Endothelial cell of umbilical vein (primary cell): ENCODE data around the gene KCNJ6. TPM values are rescaled to one million over a fixed set of nuclear protein-coding genes. Genes with fewer than 3 reads are reported as not detected.

Experiments
- BruUV-seq: library from RNA; stranded (reverse); fragments of 400-500 nt; replicated peaks from 2 replicates; lab custom pipeline; 2021; lab: Mats Ljungman, UMichigan
- CTCF ChIA-PET: fragments of 300-600, 350-600 bp; sonication (Branson Sonifier 250); formaldehyde crosslinking; loops from one replicate; lab custom pipeline; 2021; ENCODE audit warnings: antibody characterized with exemption, inconsistent platforms; lab: Charles Lee
- POLR2A ChIA-PET: fragments of 300-600, 350-600 bp; sonication (Branson Sonifier 250); formaldehyde crosslinking; loops from one replicate; lab custom pipeline; 2021; ENCODE audit warnings: antibody characterized with exemption, inconsistent platforms; lab: Charles Lee
- DNase-seq: peaks from one replicate; pipeline ENCODE4 v3.0.0-alpha.2; 2011; ENCODE audit warnings: low read depth, low spot score
- FAIRE-seq: peaks from 2 replicates; lab custom pipeline; 2011; peaks lifted over from hg19 to GRCh38; lab: Jason Lieb, UNC
- H2AFZ ChIP-seq: 2 replicates; pipeline ENCODE4 v1.6.0; 2012; ENCODE audit warnings: low read depth, low read length, control low read depth, inconsistent platforms
- H3K27ac ChIP-seq: 2 replicates; pipeline ENCODE4 v1.5.1; 2011; ENCODE audit warnings: low read depth, mild to moderate bottlenecking, control low read depth, low read length, moderate library complexity; ENCODE audit not compliant: insufficient read depth
- H3K27me3 ChIP-seq, 2 experiments: 2 replicates each; pipeline versions ENCODE4 v1.6.0 to v1.6.1; 2011; ENCODE audit warnings: low read length in 2 of 2, mixed read lengths in 1 of 2; ENCODE audit not compliant: control insufficient read depth in 2 of 2, insufficient read depth in 2 of 2
- H3K36me3 ChIP-seq, 2 experiments: 2 replicates in 1 of 2; 3 replicates in 1 of 2; pipeline ENCODE4 v1.5.1; 2011; ENCODE audit warnings: low read length in 2 of 2, mild to moderate bottlenecking in 1 of 2, moderate library complexity in 1 of 2; ENCODE audit not compliant: control insufficient read depth in 2 of 2, insufficient read depth in 2 of 2; ENCODE audit errors: extremely low read depth in 1 of 2
- H3K4me1 ChIP-seq: 3 replicates; pipeline ENCODE4 v1.5.1; 2011; ENCODE audit warnings: mild to moderate bottlenecking, low read length; ENCODE audit not compliant: control insufficient read depth, insufficient read depth; ENCODE audit errors: extremely low read depth
- H3K4me2 ChIP-seq: 2 replicates; pipeline ENCODE4 v1.6.1; 2011; ENCODE audit warnings: low read length, control low read depth, mixed read lengths; ENCODE audit not compliant: insufficient read depth
- H3K4me3 ChIP-seq, 3 experiments: fragments of 200-600 bp in 1 of 3; sonication (generic), shearing (Covaris generic) in 1 of 3; replicated peaks in 1 of 3; 2 replicates each; pipeline ENCODE4 v1.5.1; 2011 to 2016; ENCODE audit warnings: control low read depth in 3 of 3, low read length in 3 of 3, mild to moderate bottlenecking in 2 of 3, inconsistent platforms in 1 of 3, low read depth in 1 of 3, moderate library complexity in 1 of 3; ENCODE audit not compliant: insufficient read depth in 1 of 3
- H3K79me2 ChIP-seq: 2 replicates; pipeline ENCODE4 v1.6.0; 2012; ENCODE audit warnings: low read length, inconsistent platforms; ENCODE audit not compliant: control insufficient read depth, insufficient read depth
- H3K9ac ChIP-seq: replicated peaks from 2 replicates; pipeline ENCODE3; 2011; ENCODE audit warnings: low read length, control low read depth; ENCODE audit not compliant: insufficient read depth; ENCODE audit errors: extremely low read depth
- H3K9me1 ChIP-seq: replicated peaks from 3 replicates; pipeline ENCODE4 v1.6.0; 2011; ENCODE audit warnings: mild to moderate bottlenecking, low read length; ENCODE audit not compliant: control insufficient read depth, insufficient read depth; ENCODE audit errors: extremely low read depth
- H3K9me3 ChIP-seq: replicated peaks from 2 replicates; pipeline ENCODE4 v1.5.1; 2012; ENCODE audit warnings: low read length, inconsistent platforms; ENCODE audit not compliant: control insufficient read depth, insufficient read depth
- H4K20me1 ChIP-seq: replicated peaks from 2 replicates; pipeline ENCODE3; 2011; ENCODE audit warnings: mild to moderate bottlenecking, low read length; ENCODE audit not compliant: control insufficient read depth, insufficient read depth; ENCODE audit errors: extremely low read depth
- EZH2 ChIP-seq: IDR thresholded peaks from 2 replicates; pipeline ENCODE4 v1.6.1; 2012; ENCODE audit warnings: borderline replicate concordance, low read depth, mild to moderate bottlenecking, moderate library complexity, low read length, inconsistent platforms; ENCODE audit not compliant: severe bottlenecking
- FOS ChIP-seq: IDR thresholded peaks from 2 replicates; pipeline ENCODE4 v1.6.1; 2011; ENCODE audit warnings: mild to moderate bottlenecking, low read length, moderate library complexity, borderline replicate concordance; ENCODE audit not compliant: insufficient read depth
- GATA2 ChIP-seq: IDR thresholded peaks from 2 replicates; pipeline ENCODE4 v1.7.0; 2011; ENCODE audit warnings: low read depth, mild to moderate bottlenecking, moderate library complexity, mixed read lengths, low read length; ENCODE audit not compliant: insufficient read length, insufficient read depth
- JUN ChIP-seq: IDR thresholded peaks from 2 replicates; pipeline ENCODE4 v1.6.1; 2011; ENCODE audit warnings: borderline replicate concordance, low read depth; ENCODE audit not compliant: insufficient read length, insufficient read depth
- MYC ChIP-seq: IDR thresholded peaks from one replicate; pipeline ENCODE4 v1.6.1; 2011; ENCODE audit warnings: mild to moderate bottlenecking, low read depth, low read length
- POLR2A ChIP-seq: IDR thresholded peaks from 2 replicates; pipeline ENCODE4 v1.6.1; 2012; ENCODE audit warnings: low read depth, mild to moderate bottlenecking, control low read depth, low read length
- POLR2AphosphoS5 ChIP-seq: IDR thresholded peaks from 2 replicates; pipeline ENCODE4 v1.6.1; 2012; ENCODE audit warnings: low read depth, mild to moderate bottlenecking, control low read depth, low read length, moderate library complexity; ENCODE audit not compliant: insufficient read depth
- dilution Hi-C: fragments of 300-500 bp; cut with MboI; formaldehyde crosslinking; loops from one replicate; pipeline ENCODE4 v1.15.0; 2019; ENCODE audit warnings: low sequenced_read_pairs; ENCODE audit not compliant: extremely low pct_ligation_motif_present
- intact Hi-C: fragments of 100-400 bp; cut with micrococcal nuclease; formaldehyde crosslinking; loops from one replicate; pipeline ENCODE4 v1.10.0; 2022
- polyA plus RNA-seq, 4 experiments: library from polyadenylated mRNA; depleted of rRNA in 3 of 4; stranded (reverse) in 3 of 4; unstranded in 1 of 4; fragments of >200 nt; gene quantifications; 2 replicates each; pipeline versions ENCODE4 v1.2.1 to v1.2.3, GENCODE V29; 2011 to 2012; ENCODE audit warnings: missing spikeins in 1 of 4
- total RNA-seq: library from RNA; stranded (reverse); gene quantifications from 2 replicates; pipeline ENCODE4 v1.2.3, GENCODE V29; 2021
- TF ChIP-seq, protein P1 (sequence below), 2 donors: IDR thresholded peaks; 1 replicate in 1 of 2; 2 replicates in 1 of 2; pipeline ENCODE4 v1.5.1; 2011; ENCODE audit warnings: low read length in 2 of 2, mild to moderate bottlenecking in 2 of 2, moderate library complexity in 2 of 2, control low read depth in 1 of 2, inconsistent platforms in 1 of 2, low read depth in 1 of 2; ENCODE audit not compliant: insufficient read depth in 1 of 2; ENCODE audit errors: extremely low read depth in 1 of 2
- TF ChIP-seq, protein P2 (sequence below): IDR thresholded peaks from 2 replicates; pipeline ENCODE4 v1.6.1; 2011; ENCODE audit not compliant: insufficient read depth, insufficient read length

KCNJ6 gene
- total and polyA plus RNA-seq, 2 donors (not counting 3 experiments of a cell fraction or from before 2014, with no cell fraction given): not detected

GRCh38 chr21:37764691-37765090 is 151.6 kb downstream of the KCNJ6 start:
- POLR2A ChIA-PET: no interaction called here
- CTCF ChIA-PET: interaction anchor here (0.7 to 0.9 kb wide), 2 partner anchors 28 to 436 kb away, joined by 3 to 4 read pairs; no protein-coding TSS in a partner anchor
- no peak overlapping the region for H3K27ac ChIP-seq
- H3K9ac ChIP-seq: no peak overlapping the region
- no TSS peak for BruUV-seq
- no peaks in the 10 kb centered on the region for H3K9me3 ChIP-seq
- no peak overlapping the region for H3K4me3 ChIP-seq
- dilution Hi-C loops: no loop called here
- intact Hi-C loops: no loop called here
- H3K4me2 ChIP-seq: no peak overlapping the region
- H2AFZ ChIP-seq: no peak overlapping the region
- FAIRE-seq: no peak
- no peaks in the 10 kb centered on the region for H3K27me3 ChIP-seq
- no peak for TF ChIP-seq POLR2A
- no peak for TF ChIP-seq MYC
- TF ChIP-seq JUN: no peak
- TF ChIP-seq, protein P1, sequence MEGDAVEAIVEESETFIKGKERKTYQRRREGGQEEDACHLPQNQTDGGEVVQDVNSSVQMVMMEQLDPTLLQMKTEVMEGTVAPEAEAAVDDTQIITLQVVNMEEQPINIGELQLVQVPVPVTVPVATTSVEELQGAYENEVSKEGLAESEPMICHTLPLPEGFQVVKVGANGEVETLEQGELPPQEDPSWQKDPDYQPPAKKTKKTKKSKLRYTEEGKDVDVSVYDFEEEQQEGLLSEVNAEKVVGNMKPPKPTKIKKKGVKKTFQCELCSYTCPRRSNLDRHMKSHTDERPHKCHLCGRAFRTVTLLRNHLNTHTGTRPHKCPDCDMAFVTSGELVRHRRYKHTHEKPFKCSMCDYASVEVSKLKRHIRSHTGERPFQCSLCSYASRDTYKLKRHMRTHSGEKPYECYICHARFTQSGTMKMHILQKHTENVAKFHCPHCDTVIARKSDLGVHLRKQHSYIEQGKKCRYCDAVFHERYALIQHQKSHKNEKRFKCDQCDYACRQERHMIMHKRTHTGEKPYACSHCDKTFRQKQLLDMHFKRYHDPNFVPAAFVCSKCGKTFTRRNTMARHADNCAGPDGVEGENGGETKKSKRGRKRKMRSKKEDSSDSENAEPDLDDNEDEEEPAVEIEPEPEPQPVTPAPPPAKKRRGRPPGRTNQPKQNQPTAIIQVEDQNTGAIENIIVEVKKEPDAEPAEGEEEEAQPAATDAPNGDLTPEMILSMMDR (IDR thresholded peaks at IDR 0.05; ENCODE audit: extremely low read depth in 1 of 2, insufficient read depth in 1 of 2, low read depth in 1 of 2, low read length in 2 of 2): no peak
- TF ChIP-seq GATA2: no peak
- H3K4me1 ChIP-seq: no peaks in the 10 kb centered on the region
- no peak for DNase-seq
- H3K9me1 ChIP-seq: no peaks in the 10 kb centered on the region
- no peaks in the 10 kb centered on the region for H3K79me2 ChIP-seq
- no peaks in the 10 kb centered on the region for H4K20me1 ChIP-seq
- no peaks in the 10 kb centered on the region for H3K36me3 ChIP-seq

DNA sequence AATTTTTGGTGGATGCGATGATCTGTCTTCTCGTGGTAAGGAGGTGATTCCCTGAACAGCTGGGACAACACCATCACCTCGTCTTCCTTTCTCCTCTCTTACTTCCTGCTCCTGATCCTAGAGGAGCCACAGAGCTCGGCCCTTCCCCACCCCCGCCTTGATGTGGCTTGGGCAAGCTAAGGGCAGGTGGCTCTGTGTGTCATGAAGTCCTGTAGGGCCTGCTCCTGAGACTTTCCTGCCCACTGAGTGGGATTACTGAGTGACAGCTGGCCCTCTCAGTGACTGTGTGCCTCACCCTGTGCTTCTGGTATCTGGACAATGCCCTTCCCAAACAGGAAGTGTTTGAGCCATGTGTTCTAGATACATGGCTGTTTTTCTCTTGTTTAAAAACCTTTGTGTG is 153.0 kb downstream of the KCNJ6 start:
- FAIRE-seq: no peak

More for the DNA sequence above, 153.0 kb downstream of the KCNJ6 start:
- no peak overlapping the region for H3K27ac ChIP-seq
- H3K9me1 ChIP-seq: no peaks in the 10 kb centered on the region
- no peak for DNase-seq
- H4K20me1 ChIP-seq: no peaks in the 10 kb centered on the region
- POLR2A ChIA-PET: no interaction called here
- no peak overlapping the region for H3K4me3 ChIP-seq
- H3K4me2 ChIP-seq: no peak overlapping the region
- dilution Hi-C loops: no loop called here
- H3K79me2 ChIP-seq: no peaks in the 10 kb centered on the region
- no peaks in the 10 kb centered on the region for H3K36me3 ChIP-seq
- H3K4me1 ChIP-seq: no peaks in the 10 kb centered on the region
- H3K9ac ChIP-seq: no peak overlapping the region
- no peaks in the 10 kb centered on the region for H3K27me3 ChIP-seq
- no peak overlapping the region for H2AFZ ChIP-seq
- TF ChIP-seq FOS (no peak), MYC (no peak), JUN (no peak), EZH2 (no peak), POLR2A (no peak), POLR2AphosphoS5 (no peak), GATA2 (no peak)
- TF ChIP-seq, protein P2, sequence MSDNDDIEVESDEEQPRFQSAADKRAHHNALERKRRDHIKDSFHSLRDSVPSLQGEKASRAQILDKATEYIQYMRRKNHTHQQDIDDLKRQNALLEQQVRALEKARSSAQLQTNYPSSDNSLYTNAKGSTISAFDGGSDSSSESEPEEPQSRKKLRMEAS: no peak
- TF ChIP-seq, protein P1 (IDR thresholded peaks at IDR 0.05; ENCODE audit: extremely low read depth in 1 of 2, insufficient read depth in 1 of 2, low read depth in 1 of 2, low read length in 2 of 2): no peak
- BruUV-seq: no TSS peak
- no peaks in the 10 kb centered on the region for H3K9me3 ChIP-seq
- intact Hi-C loops: no loop called here
- CTCF ChIA-PET: no interaction called here
